IPS-NIHi11 (cell line): ENCODE data around the gene NUTF2.
"Not testable (repeated sequence)": the region's sequence is repeated elsewhere in the genome, so short reads cannot be mapped to it uniquely, and the experiment has no call there.

Experiments
- DNase-seq: peaks from one replicate; pipeline ENCODE4 v3.0.0; 2012; ENCODE audit warnings: mixed read lengths, low spot score

NUTF2 gene

GRCh38 chr16:67864044-67864443 is 17.3 kb downstream of the NUTF2 start:
- not testable (repeated sequence) for DNase-seq

DNA sequence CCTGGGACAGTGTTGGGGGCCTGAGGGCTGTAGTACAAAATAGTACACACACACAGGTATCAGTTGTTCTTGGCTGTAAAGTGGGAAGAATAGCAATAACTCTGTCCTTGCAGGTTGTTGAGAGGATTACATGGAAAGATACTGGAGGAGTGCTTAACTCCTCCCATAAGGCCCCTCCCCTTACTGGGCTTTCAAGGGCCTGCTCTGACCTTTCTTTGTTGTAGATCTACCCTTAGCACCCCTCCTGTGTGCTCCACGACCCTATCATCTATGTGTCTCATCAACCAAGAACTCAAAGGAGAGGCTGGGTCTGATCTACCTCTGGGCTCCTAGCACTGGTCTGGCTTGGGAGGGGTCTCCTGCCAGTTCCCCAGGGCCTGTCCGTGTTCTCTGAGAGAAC is 17.9 kb downstream of the NUTF2 start:
- no peak for DNase-seq

- DNase-seq, result peak; percentile 70
Observed at GRCh38 chr16:67865318-67865717, 18.6 kb downstream of the NUTF2 start.

DNA sequence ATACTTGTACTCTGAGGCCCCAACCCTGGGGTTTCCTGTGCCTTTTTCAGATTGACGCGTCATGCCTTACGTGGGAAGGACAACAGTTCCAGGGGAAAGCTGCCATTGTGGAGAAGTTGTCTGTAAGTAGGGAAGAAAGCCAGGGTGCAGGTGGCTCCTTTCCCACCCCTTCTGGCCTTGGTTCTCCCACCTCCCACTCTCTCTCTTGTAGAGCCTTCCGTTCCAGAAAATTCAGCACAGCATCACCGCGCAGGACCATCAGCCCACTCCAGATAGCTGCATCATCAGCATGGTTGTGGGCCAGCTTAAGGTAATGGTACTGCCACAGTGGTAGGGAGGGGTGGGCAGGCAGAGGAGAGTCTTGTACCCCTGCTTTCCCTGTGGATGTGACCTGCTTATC is 21.6 kb downstream of the NUTF2 start:
- DNase-seq, result no peak

GRCh38 chr16:67869653-67870052 is 22.9 kb downstream of the NUTF2 start:
- no peak for DNase-seq

DNA sequence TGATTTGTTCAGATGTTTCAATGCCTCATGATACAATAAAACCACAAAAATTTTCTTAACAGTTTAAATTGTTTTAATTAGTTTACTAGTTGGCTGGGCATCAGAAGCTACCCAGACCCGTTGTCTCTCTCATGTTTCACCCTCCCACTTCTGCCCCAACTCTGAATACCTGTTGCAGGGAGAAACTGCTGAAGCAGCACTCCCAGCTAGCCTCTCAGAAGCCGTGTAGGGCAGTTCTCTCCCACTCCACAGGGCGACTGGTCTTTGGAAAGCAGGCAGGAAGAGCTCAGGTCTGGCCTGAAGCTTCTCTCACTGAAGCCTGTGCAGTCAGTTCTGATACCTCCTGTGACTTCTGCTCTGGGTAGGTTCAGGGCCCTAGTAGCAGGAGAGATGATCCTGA is 24.5 kb downstream of the NUTF2 start:
- no peak for DNase-seq

GRCh38 chr16:67872131-67872630 is 25.4 kb downstream of the NUTF2 start:
- no peak for DNase-seq

- peak; percentile 94 for DNase-seq
Observed at GRCh38 chr16:67872631-67873434, 26.1 kb downstream of the NUTF2 start, which contains the start of gene EDC4. Gene EDC4, plus strand, starts transcription at chr16:67873052. Its CDS starts 210 bp downstream, at chr16:67873262.

DNA sequence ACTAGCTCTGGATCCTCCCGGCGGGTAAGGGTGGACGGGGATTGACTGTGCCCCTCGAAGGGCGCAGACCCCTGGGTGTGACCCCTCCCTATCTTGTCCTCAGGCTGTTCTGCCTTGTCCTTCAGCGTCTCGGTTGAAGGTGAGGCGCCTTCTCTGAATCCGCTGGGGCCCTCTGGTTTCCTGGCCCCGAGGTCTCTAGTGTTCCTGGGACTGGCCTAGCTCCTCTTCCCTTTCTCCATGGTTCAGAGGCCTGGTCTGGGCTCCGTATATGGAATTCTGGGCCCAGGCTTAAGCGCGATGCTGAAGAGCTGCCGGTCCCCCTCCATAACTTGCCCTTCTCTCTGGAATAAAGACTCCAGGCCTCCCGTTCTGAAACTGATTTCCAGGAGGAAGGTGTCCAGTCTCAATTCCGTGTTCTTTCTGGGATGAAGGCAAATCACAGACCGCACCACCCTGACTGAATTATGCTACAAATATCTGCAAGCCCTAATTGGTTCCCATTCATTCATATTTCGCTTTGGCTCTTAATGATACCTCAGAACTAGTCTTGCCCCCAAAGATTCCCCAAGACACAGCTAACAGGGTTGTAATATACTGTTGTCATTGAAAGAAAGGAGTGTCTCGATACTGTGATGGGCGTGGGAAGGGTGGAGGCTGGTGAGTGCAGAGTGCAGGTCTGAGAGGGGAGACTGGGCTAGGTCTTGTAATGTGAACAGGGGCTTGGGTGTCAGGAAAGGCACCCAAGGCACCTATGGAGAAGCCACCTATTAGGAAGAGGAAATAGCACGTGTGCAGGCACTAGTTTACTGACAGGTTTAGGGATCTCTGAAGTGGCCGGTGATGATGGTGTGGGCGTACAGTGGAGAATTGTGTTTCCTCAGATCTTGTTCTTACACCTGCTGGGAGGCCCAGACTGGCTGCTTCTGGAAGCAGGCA is 27.0 kb downstream of the NUTF2 start:
- DNase-seq, result no peak

DNA sequence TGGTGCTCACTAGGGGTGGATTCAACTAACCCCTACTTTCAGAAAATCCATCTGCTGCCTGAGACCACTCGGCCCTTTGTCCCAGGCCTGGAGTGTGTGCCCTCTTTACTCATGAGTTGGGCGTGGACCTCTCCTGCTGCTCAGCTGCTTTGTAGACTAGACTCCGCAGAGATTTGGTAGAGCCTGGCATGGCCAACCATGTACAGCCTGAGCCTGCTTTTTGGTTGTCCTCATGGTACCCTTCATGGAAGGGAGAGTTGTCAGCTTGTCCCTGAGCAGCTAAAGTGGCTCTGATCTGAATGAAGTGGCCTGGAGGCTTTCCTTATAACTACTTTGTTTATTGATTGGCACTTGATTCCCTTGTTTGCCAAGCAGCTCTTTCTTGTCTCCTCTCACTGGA is 27.6 kb downstream of the NUTF2 start:
- no peak for DNase-seq

DNA sequence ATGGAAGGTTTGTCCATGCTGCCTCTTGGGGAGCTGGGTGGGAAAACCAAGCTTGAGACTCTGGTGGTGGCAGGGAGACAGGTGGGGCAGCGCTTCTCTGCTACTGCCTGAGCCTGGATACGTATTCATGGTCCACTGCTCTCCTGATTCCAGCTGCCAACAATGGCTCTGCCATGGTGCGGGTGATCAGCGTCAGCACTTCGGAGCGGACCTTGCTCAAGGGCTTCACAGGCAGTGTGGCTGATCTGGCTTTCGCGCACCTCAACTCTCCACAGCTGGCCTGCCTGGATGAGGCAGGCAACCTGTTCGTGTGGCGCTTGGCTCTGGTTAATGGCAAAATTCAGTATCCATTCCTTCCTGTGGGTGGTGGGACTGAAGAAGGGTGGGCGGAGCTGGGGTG is 30.3 kb downstream of the NUTF2 start:
- DNase-seq, result no peak

DNA sequence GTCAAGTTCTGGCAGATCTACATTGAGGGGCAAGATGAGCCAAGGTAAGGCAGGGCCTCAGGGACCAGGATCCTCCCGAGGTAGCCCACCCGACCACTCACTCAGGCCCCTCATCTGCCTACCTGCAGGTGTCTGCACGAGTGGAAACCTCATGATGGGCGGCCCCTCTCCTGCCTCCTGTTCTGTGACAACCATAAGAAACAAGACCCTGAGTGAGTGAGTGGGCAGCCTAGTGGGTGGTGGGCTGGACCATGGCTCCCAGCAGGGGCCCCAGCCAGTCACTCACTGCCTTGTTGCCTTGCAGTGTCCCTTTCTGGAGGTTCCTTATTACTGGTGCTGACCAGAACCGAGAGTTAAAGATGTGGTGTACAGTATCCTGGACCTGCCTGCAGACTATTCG is 31.5 kb downstream of the NUTF2 start:
- DNase-seq, result no peak

DNA sequence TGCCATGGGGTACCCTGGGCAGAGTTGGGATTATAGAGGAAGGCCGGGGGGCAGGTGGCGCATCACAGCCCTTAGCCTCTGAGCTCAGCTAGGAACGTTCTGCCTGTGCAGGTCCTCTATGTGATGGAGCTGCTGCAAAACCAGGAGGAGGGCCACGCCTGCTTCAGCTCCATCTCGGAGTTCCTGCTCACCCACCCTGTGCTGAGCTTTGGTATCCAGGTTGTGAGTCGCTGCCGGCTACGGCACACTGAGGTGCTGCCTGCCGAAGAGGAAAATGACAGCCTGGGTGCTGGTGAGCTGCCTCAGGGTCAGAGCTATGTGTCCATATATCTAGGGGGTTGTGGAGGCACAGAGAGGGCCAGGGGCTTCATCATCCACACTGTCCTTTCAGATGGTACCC is 32.1 kb downstream of the NUTF2 start:
- DNase-seq, result no peak

DNA sequence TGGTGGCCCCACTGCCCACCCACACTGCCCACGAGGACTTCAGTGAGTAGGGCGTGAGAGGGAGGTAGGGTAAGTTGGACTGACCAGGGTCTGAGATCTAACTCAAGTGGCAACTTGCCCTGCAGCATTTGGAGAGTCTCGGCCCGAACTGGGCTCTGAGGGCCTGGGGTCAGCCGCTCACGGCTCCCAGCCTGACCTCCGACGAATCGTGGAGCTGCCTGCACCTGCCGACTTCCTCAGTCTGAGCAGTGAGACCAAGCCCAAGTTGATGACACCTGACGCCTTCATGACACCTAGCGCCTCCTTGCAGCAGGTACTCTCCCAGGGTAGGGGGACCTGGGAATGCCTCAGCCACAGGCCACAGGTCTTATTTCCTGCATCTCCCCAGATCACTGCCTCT is 32.7 kb downstream of the NUTF2 start:
- no peak for DNase-seq

DNA sequence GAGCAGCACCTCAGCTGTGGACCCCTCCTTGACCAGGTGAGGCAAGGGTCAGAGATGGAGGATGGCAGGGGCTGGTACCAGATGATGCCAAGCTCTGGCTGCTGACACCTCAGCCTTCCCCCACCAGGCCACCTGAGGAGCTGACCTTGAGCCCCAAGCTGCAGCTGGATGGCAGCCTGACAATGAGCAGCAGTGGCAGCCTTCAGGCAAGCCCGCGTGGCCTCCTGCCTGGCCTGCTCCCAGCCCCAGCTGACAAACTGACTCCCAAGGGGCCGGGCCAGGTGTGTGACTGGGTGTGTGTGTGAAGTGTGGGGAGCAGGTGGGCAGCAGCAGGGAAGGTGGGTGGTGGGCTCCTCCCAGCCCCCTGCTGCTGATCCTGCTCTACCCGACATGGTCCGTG is 33.2 kb downstream of the NUTF2 start:
- no peak for DNase-seq

GRCh38 chr16:67880584-67880983 is 33.9 kb downstream of the NUTF2 start:
- DNase-seq, result no peak

DNA sequence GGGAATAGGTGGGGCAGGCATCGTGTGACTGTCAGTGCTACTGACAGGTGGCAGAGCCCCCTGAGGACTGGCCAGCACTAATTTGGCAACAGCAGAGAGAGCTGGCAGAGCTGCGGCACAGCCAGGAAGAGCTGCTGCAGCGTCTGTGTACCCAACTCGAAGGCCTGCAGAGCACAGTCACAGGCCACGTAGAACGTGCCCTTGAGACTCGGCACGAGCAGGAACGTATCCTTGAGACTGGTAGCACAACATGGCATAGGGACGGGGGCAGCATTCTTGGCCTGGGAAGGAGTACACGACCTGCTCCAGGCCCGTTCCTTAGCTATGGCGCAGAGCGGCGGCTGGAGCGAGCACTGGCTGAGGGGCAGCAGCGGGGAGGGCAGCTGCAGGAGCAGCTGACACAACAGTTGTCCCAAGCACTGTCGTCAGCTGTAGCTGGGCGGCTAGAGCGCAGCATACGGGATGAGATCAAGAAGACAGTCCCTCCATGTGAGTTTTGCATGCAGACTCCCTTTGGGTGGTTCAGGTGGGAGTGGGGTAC is 35.0 kb downstream of the NUTF2 start:
- DNase-seq, result no peak

DNA sequence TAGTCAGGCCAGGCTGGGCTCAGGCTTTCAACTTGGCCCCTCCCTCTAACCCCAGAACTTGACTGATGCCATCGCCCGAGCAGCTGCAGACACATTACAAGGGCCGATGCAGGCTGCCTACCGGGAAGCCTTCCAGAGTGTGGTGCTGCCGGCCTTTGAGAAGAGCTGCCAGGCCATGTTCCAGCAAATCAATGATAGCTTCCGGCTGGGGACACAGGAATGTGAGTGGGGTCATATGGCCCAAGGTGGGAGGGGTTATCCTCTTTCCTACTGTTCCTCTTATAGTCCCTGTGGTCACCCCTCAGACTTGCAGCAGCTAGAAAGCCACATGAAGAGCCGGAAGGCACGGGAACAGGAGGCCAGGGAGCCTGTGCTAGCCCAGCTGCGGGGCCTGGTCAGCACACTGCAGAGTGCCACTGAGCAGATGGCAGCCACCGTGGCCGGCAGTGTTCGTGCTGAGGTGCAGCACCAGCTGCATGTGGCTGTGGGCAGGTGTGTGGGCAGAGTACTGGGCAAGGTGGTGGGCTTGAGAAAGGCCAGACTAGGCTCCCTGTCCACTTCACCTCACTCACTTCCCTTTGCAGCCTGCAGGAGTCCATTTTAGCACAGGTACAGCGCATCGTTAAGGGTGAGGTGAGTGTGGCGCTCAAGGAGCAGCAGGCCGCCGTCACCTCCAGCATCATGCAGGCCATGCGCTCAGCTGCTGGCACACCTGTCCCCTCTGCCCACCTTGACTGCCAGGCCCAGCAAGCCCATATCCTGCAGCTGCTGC is 35.8 kb downstream of the NUTF2 start:
- no peak for DNase-seq

- no peak for DNase-seq
Observed at GRCh38 chr16:67883146-67883871, 36.6 kb downstream of the NUTF2 start.

DNA sequence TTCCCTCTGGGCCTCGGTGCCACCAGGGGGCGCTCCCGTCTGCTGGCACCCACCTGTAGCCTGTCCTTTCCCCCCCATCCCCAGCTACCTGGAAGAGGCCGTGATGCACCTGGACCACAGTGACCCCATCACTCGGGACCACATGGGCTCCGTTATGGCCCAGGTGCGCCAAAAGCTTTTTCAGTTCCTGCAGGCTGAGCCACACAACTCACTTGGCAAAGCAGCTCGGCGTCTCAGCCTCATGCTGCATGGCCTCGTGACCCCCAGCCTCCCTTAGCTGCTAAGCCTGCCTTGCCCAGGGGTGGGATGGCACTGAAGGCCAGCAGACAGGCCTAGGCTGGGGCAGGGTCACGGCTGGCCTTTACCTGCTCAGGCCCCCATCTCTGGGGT is 37.1 kb downstream of the NUTF2 start:
- peak; percentile 87 for DNase-seq

DNA sequence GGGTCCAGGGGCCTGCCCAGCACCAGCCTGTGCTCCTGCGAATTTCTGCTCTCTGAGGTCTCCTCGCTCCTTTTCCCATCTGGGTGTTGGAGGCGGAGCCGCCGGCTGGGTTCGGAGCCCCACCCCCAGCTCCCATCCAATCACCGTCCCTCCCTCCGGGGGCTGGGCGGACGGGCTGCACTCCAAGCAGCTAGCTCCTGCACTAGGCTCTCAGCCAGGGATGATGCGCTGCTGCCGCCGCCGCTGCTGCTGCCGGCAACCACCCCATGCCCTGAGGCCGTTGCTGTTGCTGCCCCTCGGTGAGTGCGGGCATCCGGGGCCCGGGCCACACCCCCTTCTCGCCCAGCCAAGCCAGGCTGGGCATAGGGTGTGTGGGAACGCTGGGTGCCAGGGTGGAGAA is 38.0 kb downstream of the NUTF2 start, which contains the start of gene NRN1L:
NRN1L (plus strand) TSS at position 202 of the 400 bp plus-strand sequence; CDS start at position 221, 19 bp downstream.
- peak; percentile 99 for DNase-seq
